ENCODE data around the gene CBX1.

The CBX1 gene

GRCh38 chr17:48101012-48101720 is at the start of gene CBX1:
TSS of gene CBX1 (minus strand) at chr17:48101478. CDS start at chr17:48077004, 24,474 bp downstream.
- peak; percentile 90 to 94 for DNase-seq

GRCh38 chr17:48150597-48151001 is 49.3 kb upstream of the CBX1 start:
- DNase-seq = no peak

GRCh38 chr17:48149787-48150463 is 48.6 kb upstream of the CBX1 start:
- DNase-seq = no peak

GRCh38 chr17:48148854-48149786 is 47.8 kb upstream of the CBX1 start:
- DNase-seq = no peak

- DNase-seq = no peak
Observed at GRCh38 chr17:48148029-48148770, 46.9 kb upstream of the CBX1 start.

- DNase-seq = no peak
Observed at GRCh38 chr17:48144976-48145798, 43.9 kb upstream of the CBX1 start.

- no peak for DNase-seq
Observed at GRCh38 chr17:48144231-48144630, 43.0 kb upstream of the CBX1 start.

- no peak for DNase-seq
Observed at GRCh38 chr17:48143629-48144028, 42.4 kb upstream of the CBX1 start.

GRCh38 chr17:48139944-48140343 is 38.7 kb upstream of the CBX1 start:
- no peak for DNase-seq

GRCh38 chr17:48137656-48138055 is 36.4 kb upstream of the CBX1 start:
- DNase-seq = no peak

- DNase-seq = no peak
Observed at GRCh38 chr17:48134912-48135480, 33.7 kb upstream of the CBX1 start.

- no peak for DNase-seq
Observed at GRCh38 chr17:48132385-48132784, 31.1 kb upstream of the CBX1 start.

- DNase-seq = peak; percentile 18 to 65
Observed at GRCh38 chr17:48131216-48131824, 30.0 kb upstream of the CBX1 start.

- no peak for DNase-seq
Observed at GRCh38 chr17:48129981-48130380, 28.7 kb upstream of the CBX1 start.

- no peak for DNase-seq
Observed at GRCh38 chr17:48128400-48128799, 27.1 kb upstream of the CBX1 start.

GRCh38 chr17:48127371-48128051 is 26.2 kb upstream of the CBX1 start:
- no peak for DNase-seq

- no peak for DNase-seq
Observed at GRCh38 chr17:48126532-48126850, 25.2 kb upstream of the CBX1 start.

GRCh38 chr17:48125829-48126531 is 24.7 kb upstream of the CBX1 start:
- DNase-seq = no peak

- no peak for DNase-seq
Observed at GRCh38 chr17:48123776-48124388, 22.6 kb upstream of the CBX1 start.

All from NCI-H187 (cell line).